ENCODE measurements around the gene CD99L2.

CD99L2 gene

DNA sequence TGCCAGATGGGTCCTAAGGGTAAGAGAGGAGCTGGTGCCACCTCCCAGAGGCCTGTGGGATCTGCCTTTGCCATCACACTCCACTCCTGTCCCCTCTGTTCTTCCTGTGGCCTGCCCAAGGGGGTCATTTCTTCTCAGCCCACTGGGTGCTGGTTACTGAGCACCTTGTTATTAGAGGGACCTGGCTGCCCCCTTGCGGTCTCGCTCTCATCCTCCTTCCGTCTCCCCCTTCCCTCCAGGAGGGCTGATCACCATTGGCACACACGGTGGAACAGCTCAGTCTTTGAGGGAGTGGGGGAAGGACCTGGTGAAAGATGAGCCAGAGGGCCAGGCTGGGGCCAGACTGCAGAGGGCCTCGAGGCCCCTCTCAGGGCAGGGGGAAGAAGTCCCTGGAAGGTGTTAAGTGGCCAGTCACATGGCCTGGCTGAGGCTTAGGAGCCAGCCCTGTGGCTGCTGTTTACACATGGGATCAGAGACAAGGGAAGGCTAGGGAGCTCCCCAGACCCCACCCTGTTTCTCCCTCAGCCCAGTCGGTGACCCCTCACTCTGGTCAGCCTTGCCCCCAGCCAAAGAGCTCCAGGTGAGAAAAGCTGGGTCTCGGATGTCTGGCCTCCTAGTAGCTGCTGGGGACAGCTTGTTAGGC, 137.2 kb downstream of the CD99L2 start:
- DNase-seq: no peak

- DNase-seq: no peak
Observed at GRCh38 chrX:150759568-150760416, 138.7 kb downstream of the CD99L2 start.

DNA sequence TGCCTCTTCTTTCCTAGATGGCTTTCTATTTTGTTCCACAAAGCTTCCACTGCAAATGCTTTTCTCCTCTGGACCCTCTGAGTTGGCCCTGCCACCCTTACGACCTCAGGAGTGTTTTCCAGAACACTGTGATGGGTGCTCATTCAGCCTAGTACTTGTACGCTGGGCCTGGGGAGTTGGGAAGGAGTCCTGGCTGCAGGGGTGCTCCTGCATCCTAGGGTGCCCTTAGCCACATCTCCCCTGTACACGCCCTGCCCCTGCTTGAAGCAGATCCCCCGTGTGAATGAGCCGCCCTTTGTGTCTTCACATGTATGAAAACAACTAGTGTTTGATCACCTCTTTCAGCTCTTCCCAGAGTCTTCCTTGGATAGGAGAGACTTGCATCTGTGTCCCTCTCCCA, 141.1 kb downstream of the CD99L2 start:
- DNase-seq: no peak

GRCh38 chrX:150753968-150754367, 144.5 kb downstream of the CD99L2 start:
- no peak for DNase-seq

DNA sequence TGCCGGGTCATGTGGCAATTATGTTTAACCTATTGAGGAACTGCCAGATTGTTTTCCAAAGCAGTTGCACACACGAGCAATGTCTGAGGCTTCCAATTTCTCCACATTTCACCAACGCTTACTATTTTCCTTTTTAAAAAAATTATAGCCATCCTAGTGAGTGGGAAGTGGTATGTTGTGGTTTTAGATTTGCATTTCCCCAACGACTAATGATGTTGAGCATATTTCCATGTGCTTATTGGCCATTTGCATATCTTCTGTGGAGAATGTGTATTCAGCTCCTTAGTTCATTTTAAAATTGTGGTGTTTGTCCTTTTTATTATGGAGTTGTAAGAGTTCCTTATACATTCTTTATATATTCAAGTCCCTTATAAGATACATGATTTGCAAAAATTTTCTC, 145.1 kb downstream of the CD99L2 start:
- DNase-seq: no peak

DNA sequence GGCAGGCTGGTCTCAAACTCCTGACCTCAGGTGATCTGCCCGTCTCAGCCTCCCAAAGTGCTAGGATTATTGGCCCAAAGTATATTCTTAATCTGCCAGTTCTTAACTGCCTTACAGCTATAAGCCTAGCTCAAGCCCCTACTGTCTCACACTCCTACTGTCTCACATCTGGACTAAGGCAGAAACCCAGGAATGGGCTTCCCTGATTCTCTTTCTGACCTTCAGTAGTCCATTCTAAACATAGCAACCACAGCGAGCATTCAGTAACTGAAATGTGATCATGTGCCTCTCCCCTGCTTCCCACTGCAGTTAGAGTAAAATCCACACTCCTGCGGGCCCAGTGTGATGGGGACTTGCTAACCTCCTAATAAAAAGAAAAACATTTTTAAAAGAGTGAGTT, 146.3 kb downstream of the CD99L2 start:
- DNase-seq: no peak

DNA sequence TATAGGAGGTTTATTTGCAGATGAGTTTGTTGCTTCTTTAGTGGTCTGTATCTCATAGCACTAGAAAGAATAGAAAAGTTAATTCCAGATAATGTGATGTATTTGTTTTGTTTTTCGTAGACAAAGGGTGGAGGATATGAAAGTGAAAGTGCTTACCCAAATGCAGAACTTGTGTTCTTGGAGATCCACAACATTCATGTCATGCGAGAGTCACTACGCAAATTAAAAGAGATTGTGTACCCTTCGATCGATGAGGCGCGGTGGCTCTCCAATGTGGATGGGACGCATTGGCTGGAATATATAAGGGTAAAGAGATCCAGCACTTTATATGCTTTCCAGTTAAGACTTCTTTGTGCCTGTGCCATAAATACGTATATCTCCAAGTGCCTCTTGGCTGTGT, 162.0 kb downstream of the CD99L2 start:
- DNase-seq: no peak

DNA sequence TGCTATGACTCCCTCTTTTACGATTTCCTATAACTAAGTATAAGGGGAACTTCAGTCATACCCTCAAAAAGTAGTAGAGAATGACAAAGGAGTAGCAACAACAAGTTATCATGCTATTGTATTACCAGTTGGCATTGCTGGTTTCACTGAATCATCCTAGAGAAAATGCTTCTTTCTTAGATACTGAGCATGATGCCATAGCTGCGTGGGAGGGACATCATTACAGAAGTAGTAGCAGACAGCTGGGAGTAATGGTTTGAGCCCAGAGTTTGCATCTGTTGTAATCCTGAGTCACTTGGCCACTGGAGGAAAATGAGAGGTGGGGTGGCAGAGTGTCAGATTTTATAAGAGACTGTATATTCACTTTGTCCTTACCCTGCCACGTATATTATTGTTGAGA, 166.7 kb downstream of the CD99L2 start:
- no peak for DNase-seq

GRCh38 chrX:150730719-150731118, 167.7 kb downstream of the CD99L2 start:
- no peak for DNase-seq

- DNase-seq: no peak
Observed at GRCh38 chrX:150729956-150730355, 168.5 kb downstream of the CD99L2 start.

- no peak for DNase-seq
Observed at GRCh38 chrX:150719621-150720020, 178.8 kb downstream of the CD99L2 start.

Data from effector CD4-positive, alpha-beta T cell (primary cell).